Measurements from ENCODE around the gene DPH1.

DNA sequence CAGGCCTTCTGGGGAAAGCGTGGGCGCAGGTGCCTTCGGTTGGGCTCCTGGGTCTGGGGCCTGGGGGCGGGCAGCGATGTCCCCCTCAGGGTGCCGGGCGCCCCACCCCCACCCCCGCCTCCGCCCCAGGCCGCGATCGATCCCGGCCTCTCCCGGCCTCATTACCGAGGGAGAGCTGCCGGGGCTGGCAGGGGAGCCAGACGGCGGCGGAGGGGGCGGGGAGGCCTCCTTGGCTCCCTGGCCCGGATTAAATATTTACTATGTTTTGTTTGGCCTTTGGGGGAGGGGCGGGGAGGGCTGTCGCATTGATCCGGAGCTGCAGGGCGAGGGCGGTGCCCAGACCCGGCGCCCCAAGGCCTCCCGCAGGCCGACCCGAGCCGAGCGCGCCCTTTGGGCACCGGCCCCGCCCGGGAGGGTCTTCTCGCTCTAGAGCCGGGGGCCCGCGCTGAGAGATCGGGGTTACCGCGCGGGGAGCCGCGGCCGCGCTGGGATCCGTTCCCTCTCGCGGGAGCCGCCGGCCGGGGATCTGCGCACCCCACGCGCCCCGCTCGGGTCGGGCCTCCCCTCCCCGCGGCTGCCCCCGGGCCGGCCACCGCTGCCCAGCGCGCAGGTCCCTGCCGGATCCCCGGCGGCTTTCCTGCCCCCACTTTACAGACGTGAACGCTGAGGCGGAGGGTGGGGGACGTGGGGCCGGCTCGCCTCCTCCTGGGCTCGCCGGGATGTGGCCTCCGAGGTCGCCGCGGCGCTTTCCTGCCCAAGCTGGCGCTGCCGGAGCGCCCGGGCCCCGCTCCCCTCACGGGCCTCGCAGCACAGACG, 31.8 kb upstream of the DPH1 start:
- TF ChIP-seq, protein P1, sequence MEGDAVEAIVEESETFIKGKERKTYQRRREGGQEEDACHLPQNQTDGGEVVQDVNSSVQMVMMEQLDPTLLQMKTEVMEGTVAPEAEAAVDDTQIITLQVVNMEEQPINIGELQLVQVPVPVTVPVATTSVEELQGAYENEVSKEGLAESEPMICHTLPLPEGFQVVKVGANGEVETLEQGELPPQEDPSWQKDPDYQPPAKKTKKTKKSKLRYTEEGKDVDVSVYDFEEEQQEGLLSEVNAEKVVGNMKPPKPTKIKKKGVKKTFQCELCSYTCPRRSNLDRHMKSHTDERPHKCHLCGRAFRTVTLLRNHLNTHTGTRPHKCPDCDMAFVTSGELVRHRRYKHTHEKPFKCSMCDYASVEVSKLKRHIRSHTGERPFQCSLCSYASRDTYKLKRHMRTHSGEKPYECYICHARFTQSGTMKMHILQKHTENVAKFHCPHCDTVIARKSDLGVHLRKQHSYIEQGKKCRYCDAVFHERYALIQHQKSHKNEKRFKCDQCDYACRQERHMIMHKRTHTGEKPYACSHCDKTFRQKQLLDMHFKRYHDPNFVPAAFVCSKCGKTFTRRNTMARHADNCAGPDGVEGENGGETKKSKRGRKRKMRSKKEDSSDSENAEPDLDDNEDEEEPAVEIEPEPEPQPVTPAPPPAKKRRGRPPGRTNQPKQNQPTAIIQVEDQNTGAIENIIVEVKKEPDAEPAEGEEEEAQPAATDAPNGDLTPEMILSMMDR (IDR thresholded peaks at IDR 0.05): no peak
- no peak for TF ChIP-seq POLR2A (IDR thresholded peaks at IDR 0.05)

Data from ovary (tissue), 3 donors.